ENCODE data around the gene CR1L.

DNA sequence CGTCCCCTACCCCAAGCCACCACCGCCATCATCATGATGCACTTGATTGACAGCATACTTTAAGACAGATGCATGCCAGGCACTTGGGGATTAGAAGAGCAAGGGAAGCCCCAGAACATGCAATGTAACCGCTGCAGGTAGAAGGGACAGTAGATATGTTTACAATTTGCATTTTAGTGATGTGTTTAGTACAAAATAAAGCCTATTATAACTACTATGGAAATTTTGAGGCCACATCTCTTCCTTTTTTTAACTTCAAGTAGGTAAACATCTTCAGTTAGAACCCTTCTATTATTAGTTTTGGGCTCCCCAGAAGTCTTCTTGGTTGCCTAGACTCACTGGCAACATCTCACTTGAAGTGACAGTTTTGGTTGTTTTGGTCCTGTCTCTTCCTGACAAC is 25.3 kb downstream of the CR1L start:
- no peak for TF ChIP-seq GATA3 (IDR thresholded peaks at IDR 0.05; ENCODE audit: low read depth, low read length)
- no peak for TF ChIP-seq GATA2 (IDR thresholded peaks at IDR 0.05; ENCODE audit: low read depth, low read length)

All from SH-SY5Y (cell line).